MG63 (cell line): ENCODE measurements around the gene RHOH. TPM values are rescaled to one million over a fixed set of nuclear protein-coding genes. Genes with fewer than 3 reads are reported as not detected.
A peak's percentile ranks its signal among the peaks of the same experiment; 100 is the strongest.

Source experiments
- DNase-seq: peaks from one replicate; pipeline ENCODE4 v3.0.0-alpha.2; 2020
- H3K27me3 ChIP-seq: fragments of 250-450 bp; sonication (Bioruptor Pico); 2 replicates; pipeline ENCODE4 v1.5.1; 2020; ENCODE audit warnings: mild to moderate bottlenecking, moderate library complexity
- H3K36me3 ChIP-seq: fragments of 250-450 bp; sonication (Bioruptor Pico); 2 replicates; pipeline ENCODE4 v1.5.1; 2020; ENCODE audit warnings: mild to moderate bottlenecking, moderate library complexity
- H3K4me3 ChIP-seq: fragments of 250-450 bp; sonication (Bioruptor Pico); 2 replicates; pipeline ENCODE4 v1.5.1; 2020; ENCODE audit warnings: mild to moderate bottlenecking, moderate library complexity
- H3K9me3 ChIP-seq: fragments of 250-450 bp; sonication (Bioruptor Pico); 2 replicates; pipeline ENCODE4 v1.5.1; 2020; ENCODE audit warnings: mild to moderate bottlenecking, moderate library complexity
- total RNA-seq: library from RNA; depleted of rRNA; stranded (reverse); fragments of >200 nt; shearing (Covaris generic); gene quantifications from 2 replicates; pipeline ENCODE4 v1.2.3, GENCODE V29; 2014; ENCODE audit warnings: low replicate concordance

RHOH gene
- total RNA-seq, 1 experiment from 2014 or later: not detected

GRCh38 chr4:40240040-40240653, 43.3 kb downstream of the RHOH start:
- Histone ChIP-seq H3K27me3 (no peaks in the 10 kb centered on the region), H3K9me3 (no peaks in the 10 kb centered on the region), H3K36me3 (no peaks in the 10 kb centered on the region), H3K4me3 (no peak overlapping the region)
- peak; percentile 44 for DNase-seq

- Histone ChIP-seq H3K36me3 (no peaks in the 10 kb centered on the region), H3K4me3 (no peak overlapping the region), H3K27me3 (no peaks in the 10 kb centered on the region), H3K9me3 (no peaks in the 10 kb centered on the region)
- no peak for DNase-seq
Measured at GRCh38 chr4:40241026-40241425, 44.2 kb downstream of the RHOH start.

- H3K36me3 ChIP-seq: no peaks in the 10 kb centered on the region
- no peaks in the 10 kb centered on the region for H3K27me3 ChIP-seq
- no peak overlapping the region for H3K4me3 ChIP-seq
- no peak for DNase-seq
- no peaks in the 10 kb centered on the region for H3K9me3 ChIP-seq
Measured at GRCh38 chr4:40241941-40242340, 45.1 kb downstream of the RHOH start.

- H3K36me3 ChIP-seq: no peaks in the 10 kb centered on the region
- H3K27me3 ChIP-seq: no peaks in the 10 kb centered on the region
- H3K9me3 ChIP-seq: no peaks in the 10 kb centered on the region
- DNase-seq: no peak
- H3K4me3 ChIP-seq: no peak overlapping the region
Measured at GRCh38 chr4:40243386-40243948, 46.6 kb downstream of the RHOH start.

GRCh38 chr4:40244606-40245005, 47.8 kb downstream of the RHOH start:
- no peak for DNase-seq
- Histone ChIP-seq H3K27me3 (no peaks in the 10 kb centered on the region), H3K9me3 (no peaks in the 10 kb centered on the region), H3K4me3 (no peak overlapping the region), H3K36me3 (no peaks in the 10 kb centered on the region)

- H3K36me3 ChIP-seq: no peaks in the 10 kb centered on the region
- DNase-seq: no peak
- H3K9me3 ChIP-seq: no peaks in the 10 kb centered on the region
- H3K4me3 ChIP-seq: no peak overlapping the region
- H3K27me3 ChIP-seq: no peaks in the 10 kb centered on the region
Measured at GRCh38 chr4:40245550-40245949, 48.7 kb downstream of the RHOH start.

GRCh38 chr4:40246011-40246900, 49.4 kb downstream of the RHOH start:
- H3K9me3 ChIP-seq: no peaks in the 10 kb centered on the region
- no peak for DNase-seq
- H3K4me3 ChIP-seq: no peak overlapping the region

GRCh38 chr4:40246938-40247337, 50.1 kb downstream of the RHOH start:
- H3K9me3 ChIP-seq: no peaks in the 10 kb centered on the region
- no peak overlapping the region for H3K4me3 ChIP-seq
- H3K36me3 ChIP-seq: no peaks in the 10 kb centered on the region
- no peaks in the 10 kb centered on the region for H3K27me3 ChIP-seq
- no peak for DNase-seq

More at GRCh38 chr4:40246011-40246900, 49.4 kb downstream of the RHOH start:
- H3K36me3 ChIP-seq: no peaks in the 10 kb centered on the region
- no peaks in the 10 kb centered on the region for H3K27me3 ChIP-seq

- Histone ChIP-seq H3K4me3 (no peak overlapping the region), H3K36me3 (no peaks in the 10 kb centered on the region), H3K27me3 (no peaks in the 10 kb centered on the region), H3K9me3 (no peaks in the 10 kb centered on the region)
- DNase-seq: no peak
Measured at GRCh38 chr4:40247350-40247749, 50.5 kb downstream of the RHOH start.

GRCh38 chr4:40251366-40251765, 54.5 kb downstream of the RHOH start:
- Histone ChIP-seq H3K27me3 (no peaks in the 10 kb centered on the region), H3K36me3 (no peaks in the 10 kb centered on the region), H3K9me3 (no peaks in the 10 kb centered on the region), H3K4me3 (no peak overlapping the region)
- DNase-seq: no peak

GRCh38 chr4:40253906-40254305, 57.1 kb downstream of the RHOH start:
- Histone ChIP-seq H3K9me3 (no peaks in the 10 kb centered on the region), H3K27me3 (no peaks in the 10 kb centered on the region), H3K36me3 (no peaks in the 10 kb centered on the region), H3K4me3 (no peak overlapping the region)
- DNase-seq: no peak

GRCh38 chr4:40254608-40255392, 58.0 kb downstream of the RHOH start:
- no peaks in the 10 kb centered on the region for H3K36me3 ChIP-seq
- H3K4me3 ChIP-seq: no peak overlapping the region
- H3K9me3 ChIP-seq: no peaks in the 10 kb centered on the region
- no peaks in the 10 kb centered on the region for H3K27me3 ChIP-seq
- DNase-seq: no peak

GRCh38 chr4:40255393-40256281, 58.8 kb downstream of the RHOH start:
- Histone ChIP-seq H3K4me3 (no peak overlapping the region), H3K9me3 (no peaks in the 10 kb centered on the region), H3K27me3 (no peaks in the 10 kb centered on the region), H3K36me3 (no peaks in the 10 kb centered on the region)
- DNase-seq: peak; percentile 3

- Histone ChIP-seq H3K4me3 (no peak overlapping the region), H3K27me3 (no peaks in the 10 kb centered on the region), H3K36me3 (no peaks in the 10 kb centered on the region), H3K9me3 (no peaks in the 10 kb centered on the region)
- DNase-seq: no peak
Measured at GRCh38 chr4:40256329-40256728, 59.5 kb downstream of the RHOH start.

GRCh38 chr4:40256817-40257216, 60.0 kb downstream of the RHOH start:
- no peak for DNase-seq
- no peaks in the 10 kb centered on the region for H3K36me3 ChIP-seq
- no peaks in the 10 kb centered on the region for H3K9me3 ChIP-seq
- H3K27me3 ChIP-seq: no peaks in the 10 kb centered on the region
- H3K4me3 ChIP-seq: no peak overlapping the region

GRCh38 chr4:40258627-40259026, 61.8 kb downstream of the RHOH start:
- no peak overlapping the region for H3K4me3 ChIP-seq
- no peaks in the 10 kb centered on the region for H3K27me3 ChIP-seq
- H3K36me3 ChIP-seq: no peaks in the 10 kb centered on the region
- no peak for DNase-seq
- H3K9me3 ChIP-seq: no peaks in the 10 kb centered on the region
